GM21528 (cell line): ENCODE data around the gene KIAA0825.

Experiments used
- ATAC-seq: cut with Tn5 transposase; IDR thresholded peaks from one replicate; pipeline ENCODE4 v1.9.1; 2021; ENCODE audit warnings: mild to moderate bottlenecking, moderate library complexity; ENCODE audit not compliant: unreplicated experiment, low FRiP score

The KIAA0825 gene

GRCh38 chr5:94254214-94254613, 364.2 kb downstream of the KIAA0825 start:
- no peak for ATAC-seq

GRCh38 chr5:94250985-94251384, 367.4 kb downstream of the KIAA0825 start:
- ATAC-seq: no peak

GRCh38 chr5:94249430-94249829, 369.0 kb downstream of the KIAA0825 start:
- no peak for ATAC-seq

- ATAC-seq: no peak
These were observed 370.1 kb downstream of the KIAA0825 start for GRCh38 chr5:94248175-94248875.

- no peak for ATAC-seq
These were observed 372.8 kb downstream of the KIAA0825 start for GRCh38 chr5:94245608-94246007.

- no peak for ATAC-seq
These were observed 373.5 kb downstream of the KIAA0825 start for GRCh38 chr5:94244921-94245320.

GRCh38 chr5:94243612-94244011, 374.8 kb downstream of the KIAA0825 start:
- no peak for ATAC-seq

GRCh38 chr5:94240993-94241651, 377.3 kb downstream of the KIAA0825 start:
- ATAC-seq: no peak

- ATAC-seq: no peak
These were observed 377.8 kb downstream of the KIAA0825 start for GRCh38 chr5:94240596-94240992.

- no peak for ATAC-seq
These were observed 378.3 kb downstream of the KIAA0825 start for GRCh38 chr5:94240134-94240533.

- ATAC-seq: no peak
These were observed 379.1 kb downstream of the KIAA0825 start for GRCh38 chr5:94239266-94239665.

GRCh38 chr5:94234987-94235386, 383.4 kb downstream of the KIAA0825 start:
- ATAC-seq: no peak

- no peak for ATAC-seq
These were observed 389.6 kb downstream of the KIAA0825 start for GRCh38 chr5:94228791-94229190.

- no peak for ATAC-seq
These were observed 395.2 kb downstream of the KIAA0825 start for GRCh38 chr5:94223235-94223634.

- ATAC-seq: no peak
These were observed 400.0 kb downstream of the KIAA0825 start for GRCh38 chr5:94218374-94218773.

GRCh38 chr5:94217745-94218144, 400.7 kb downstream of the KIAA0825 start:
- ATAC-seq: no peak

- no peak for ATAC-seq
These were observed 401.2 kb downstream of the KIAA0825 start for GRCh38 chr5:94217216-94217615.

GRCh38 chr5:94212476-94212875, 405.9 kb downstream of the KIAA0825 start:
- ATAC-seq: no peak

GRCh38 chr5:94209774-94210355, 408.5 kb downstream of the KIAA0825 start:
- no peak for ATAC-seq

- ATAC-seq: no peak
These were observed 409.1 kb downstream of the KIAA0825 start for GRCh38 chr5:94209272-94209671.

- no peak for ATAC-seq
These were observed 418.8 kb downstream of the KIAA0825 start for GRCh38 chr5:94199566-94199965.

- no peak for ATAC-seq
These were observed 420.4 kb downstream of the KIAA0825 start for GRCh38 chr5:94197970-94198369.
